ENCODE data around the gene STMP1. TPM values are rescaled to one million over a fixed set of nuclear protein-coding genes. Genes with fewer than 3 reads are reported as not detected.
"Not testable (repeated sequence)": the region's sequence is repeated elsewhere in the genome, so short reads cannot be mapped to it uniquely, and the experiment has no call there.

The STMP1 gene
- total RNA-seq (2014; rRNA removed; shearing (Covaris generic)), result 2.9 and 3.3 TPM in 2 replicates

GRCh38 chr7:135662373-135663114, at the start of gene STMP1:
Gene STMP1 (plus strand): TSS chr7:135662514.
- DNase-seq (ENCODE audit: low spot score), result peak; percentile 98

GRCh38 chr7:135616136-135616535, 46.2 kb upstream of the STMP1 start:
- no peak for DNase-seq (ENCODE audit: low spot score)

- no peak for DNase-seq (ENCODE audit: low spot score)
These were observed 44.5 kb upstream of the STMP1 start for GRCh38 chr7:135617781-135618180.

- DNase-seq (ENCODE audit: low spot score), result no peak
These were observed 43.8 kb upstream of the STMP1 start for GRCh38 chr7:135618510-135618909.

GRCh38 chr7:135620447-135620846, 41.9 kb upstream of the STMP1 start:
- no peak for DNase-seq (ENCODE audit: low spot score)

GRCh38 chr7:135620980-135621850, 41.1 kb upstream of the STMP1 start:
- DNase-seq (ENCODE audit: low spot score), result peak; percentile 92

- no peak for DNase-seq (ENCODE audit: low spot score)
These were observed 28.0 kb upstream of the STMP1 start for GRCh38 chr7:135634191-135634878.

DNA sequence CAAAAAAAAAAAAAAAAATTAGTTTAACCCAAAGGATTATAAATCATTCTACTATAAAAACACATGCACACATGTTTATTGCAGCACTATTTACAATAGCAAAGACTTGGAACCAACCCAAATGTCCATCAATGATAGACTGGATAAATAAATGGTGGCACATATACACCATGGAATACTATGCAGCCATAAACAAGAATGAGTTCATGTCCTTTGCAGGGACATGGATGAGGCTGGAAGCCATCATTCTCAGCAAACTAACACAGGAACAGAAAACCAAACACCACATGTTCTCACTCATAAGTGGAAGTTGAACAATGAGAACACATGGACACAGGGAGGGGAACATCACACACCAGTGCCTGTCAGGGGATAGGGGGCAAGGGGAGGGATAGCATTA, 22.6 kb upstream of the STMP1 start:
- DNase-seq (ENCODE audit: low spot score), result not testable (repeated sequence)

GRCh38 chr7:135644154-135644553, 18.2 kb upstream of the STMP1 start:
- no peak for DNase-seq (ENCODE audit: low spot score)

DNA sequence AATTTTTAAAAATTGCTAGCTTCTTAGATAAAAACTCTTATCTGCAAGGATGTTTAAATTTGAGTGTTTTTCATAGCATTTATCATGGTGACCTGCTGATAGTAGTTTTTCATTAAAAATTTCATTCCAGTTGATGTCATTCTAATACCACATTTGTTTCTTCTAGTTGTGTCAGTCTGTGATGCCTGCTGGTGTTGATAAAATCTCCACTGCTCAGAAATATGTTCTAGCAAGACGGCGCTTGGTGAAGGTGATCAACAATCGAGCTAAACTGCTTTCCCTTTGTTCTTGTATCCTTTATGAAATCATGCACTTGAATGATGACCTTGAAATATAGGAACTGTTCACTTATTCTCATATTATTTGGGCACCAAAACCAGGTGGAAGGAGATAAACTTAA, 17.6 kb upstream of the STMP1 start:
- DNase-seq (ENCODE audit: low spot score), result no peak

- DNase-seq (ENCODE audit: low spot score), result peak; percentile 68
These were observed 16.9 kb upstream of the STMP1 start for GRCh38 chr7:135645296-135645904.

- DNase-seq (ENCODE audit: low spot score), result no peak
These were observed 14.6 kb upstream of the STMP1 start for GRCh38 chr7:135647755-135648154.

DNA sequence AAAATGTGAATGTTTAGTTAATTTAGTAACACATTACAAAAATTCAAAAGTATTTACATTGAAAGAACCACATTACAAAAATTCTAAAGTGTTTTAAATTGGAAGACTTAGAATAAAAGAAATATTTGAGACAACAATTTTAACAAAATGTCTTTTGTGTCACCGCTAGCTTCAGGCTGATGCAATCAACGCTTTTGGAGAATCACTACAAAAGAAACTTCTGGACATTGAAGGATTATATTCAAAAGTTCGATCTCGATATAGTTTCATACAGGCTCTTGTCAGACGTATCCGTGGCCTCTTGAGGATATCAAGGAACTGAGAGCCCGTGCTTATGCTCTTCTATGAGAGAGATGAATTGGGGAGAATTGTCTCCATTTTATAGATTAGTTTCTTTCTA, 14.1 kb upstream of the STMP1 start:
- DNase-seq (ENCODE audit: low spot score), result no peak

GRCh38 chr7:135650831-135651573, 11.3 kb upstream of the STMP1 start:
- DNase-seq (ENCODE audit: low spot score), result peak; percentile 58

DNA sequence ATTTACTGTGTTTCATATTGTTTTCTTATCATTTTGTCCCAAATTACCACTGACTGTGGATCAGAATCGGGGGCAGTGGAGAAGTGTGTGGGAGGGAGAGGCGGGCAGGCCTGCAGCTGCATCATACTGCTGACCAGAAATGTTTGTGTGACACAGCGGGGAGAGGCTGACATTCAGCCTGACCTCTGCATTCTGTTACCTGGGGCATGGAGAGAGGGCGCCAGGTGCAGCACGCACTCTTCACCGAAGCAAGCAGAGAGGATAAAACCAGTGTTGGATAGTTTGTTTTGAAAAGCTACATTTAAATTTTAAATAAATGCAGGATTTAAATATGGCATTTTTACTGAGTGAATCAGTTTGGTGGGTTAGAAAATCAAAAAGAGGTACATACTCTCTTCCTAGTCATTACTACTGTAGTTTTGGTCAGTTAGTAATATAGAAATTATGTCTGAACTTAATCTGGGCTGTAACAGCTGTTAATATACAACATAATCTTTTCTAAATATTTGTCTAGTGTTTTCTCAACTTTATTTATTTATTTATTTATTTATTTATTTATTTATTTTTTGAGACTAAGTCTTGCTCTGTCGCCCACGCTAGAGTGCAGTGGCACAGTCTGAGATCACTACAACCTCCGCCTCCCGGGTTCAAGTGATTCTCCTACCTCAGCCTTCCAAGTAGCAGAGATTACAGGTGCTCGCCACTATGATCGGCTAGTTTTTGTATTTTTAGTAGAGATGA, 8.8 kb upstream of the STMP1 start:
- DNase-seq (ENCODE audit: low spot score), result no peak

DNA sequence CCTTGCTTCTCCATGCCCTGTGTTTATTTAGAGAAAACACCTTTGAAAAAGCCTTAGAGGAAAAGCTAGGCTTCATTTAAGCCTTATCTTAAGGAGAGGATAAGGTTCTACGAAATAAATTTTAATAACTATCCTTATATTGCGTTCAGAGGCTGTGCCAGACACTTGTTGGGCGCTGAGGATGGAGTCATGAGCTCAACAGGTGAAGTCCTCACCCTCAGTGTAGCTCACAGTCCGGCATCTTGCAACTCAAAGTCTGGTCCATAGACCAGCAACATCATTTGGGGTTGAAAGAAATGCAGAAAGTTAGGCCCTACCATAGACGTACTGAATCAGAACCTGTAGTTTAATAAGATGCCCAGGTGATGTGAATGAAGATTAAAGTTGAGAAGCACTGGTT, 3.8 kb upstream of the STMP1 start:
- no peak for DNase-seq (ENCODE audit: low spot score)

DNA sequence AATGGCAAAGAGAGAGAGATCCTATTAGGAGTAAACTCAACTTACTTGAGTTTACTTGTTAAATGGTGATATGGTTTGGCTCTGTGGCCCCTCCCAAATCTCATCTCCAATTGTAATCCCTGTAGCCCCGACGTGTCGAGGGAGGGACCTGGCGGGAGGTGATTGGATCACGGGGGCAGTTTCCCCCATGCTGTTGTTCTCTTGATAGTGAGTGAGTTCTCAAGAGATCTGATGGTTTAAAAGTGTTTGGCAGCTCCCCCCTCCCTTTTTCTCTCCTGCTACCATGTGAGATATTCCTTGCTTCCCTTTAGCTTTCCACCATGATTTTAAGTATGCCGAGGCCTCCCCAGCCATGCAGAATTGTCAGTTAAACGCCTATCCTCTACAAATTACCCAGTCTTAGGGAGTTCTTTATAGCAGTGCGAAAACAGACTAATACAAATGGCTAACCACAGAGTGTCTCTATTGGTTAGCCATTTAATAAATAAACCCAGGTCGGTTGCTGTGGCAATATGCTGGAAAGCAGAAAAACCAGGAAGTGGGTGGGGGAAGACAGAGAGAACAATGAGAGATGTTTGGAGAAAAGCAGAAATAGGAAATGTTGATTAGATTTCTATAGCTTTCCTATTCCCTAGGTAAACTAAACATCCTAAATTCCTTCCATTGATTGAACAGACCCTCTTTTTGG, 3.0 kb upstream of the STMP1 start:
- DNase-seq (ENCODE audit: low spot score), result no peak

DNA sequence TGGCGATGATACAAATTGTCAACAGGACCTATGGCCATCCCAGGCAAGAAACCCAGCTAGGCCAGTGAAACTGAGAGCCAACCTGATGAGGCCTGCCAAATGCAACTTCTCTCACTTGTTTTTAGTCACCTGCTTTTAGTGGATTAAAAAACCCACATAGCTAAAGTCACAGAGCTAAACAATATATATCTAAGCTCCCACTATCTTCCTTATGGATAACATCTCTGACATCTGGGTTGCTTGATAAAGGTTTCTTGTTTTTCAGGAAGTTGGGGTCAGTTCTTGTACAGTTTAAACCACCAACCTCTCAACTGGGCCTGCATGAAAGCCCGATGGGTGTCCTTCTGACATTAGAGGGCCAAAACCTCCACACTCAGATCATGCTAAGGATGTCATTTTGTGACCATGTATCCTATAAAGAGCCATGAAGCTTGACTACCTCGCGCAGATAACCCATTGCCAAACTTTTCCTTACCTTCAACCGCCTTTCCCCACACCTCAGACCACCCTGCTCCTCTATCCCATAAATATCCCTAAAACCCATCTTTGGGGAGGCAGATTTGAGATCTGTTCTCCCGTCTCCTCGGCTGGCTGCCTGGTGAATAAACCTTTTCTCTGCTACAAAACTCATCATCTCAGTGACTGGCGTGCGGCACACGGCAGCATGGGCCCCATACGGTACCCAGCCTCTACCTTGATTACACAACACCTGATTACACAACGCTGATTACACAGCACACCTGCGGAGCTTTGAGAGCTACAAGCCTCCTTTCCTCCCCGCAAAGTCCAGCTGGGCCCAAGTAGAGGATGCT, 797 bp upstream of the STMP1 start:
- peak; percentile 43 for DNase-seq (ENCODE audit: low spot score)

- no peak for DNase-seq (ENCODE audit: low spot score)
These were observed 266 bp upstream of the STMP1 start for GRCh38 chr7:135662123-135662372.

All from HT-29 (cell line).